Measurements from ENCODE around the gene BCLAF1. TPM values are rescaled to one million over a fixed set of nuclear protein-coding genes. Genes with fewer than 3 reads are reported as not detected.

The BCLAF1 gene
- polyA plus RNA-seq, 1 experiment, result 117 TPM

GRCh38 chr6:136304410-136304809, 14.8 kb upstream of the BCLAF1 start:
- H3K27ac ChIP-seq (ENCODE audit: low read depth, low read length), result no peak overlapping the region
- no peak for DNase-seq (ENCODE audit: low read depth, low spot score)
- POLR2A ChIA-PET, result no interaction called here
- H3K9me3 ChIP-seq (ENCODE audit: control insufficient read depth, insufficient read depth, low read length), result no peaks in the 10 kb centered on the region
- peaks cover 6% of the 10 kb centered on the region for H3K27me3 ChIP-seq (ENCODE audit: control insufficient read depth, insufficient read depth, low read length)
- CTCF ChIA-PET, result no interaction called here
- no peak for TF ChIP-seq CTCF (IDR thresholded peaks at IDR 0.05; ENCODE audit: low read depth, low read length)
- no peak overlapping the region for H3K4me3 ChIP-seq (ENCODE audit: low read depth, low read length)

- no peak overlapping the region for H3K27ac ChIP-seq (ENCODE audit: low read depth, low read length)
- TF ChIP-seq CTCF (IDR thresholded peaks at IDR 0.05; ENCODE audit: low read depth, low read length), result no peak
- POLR2A ChIA-PET, result no interaction called here
- no peak overlapping the region for H3K4me3 ChIP-seq (ENCODE audit: low read depth, low read length)
- peaks cover 5% of the 10 kb centered on the region for H3K27me3 ChIP-seq (ENCODE audit: control insufficient read depth, insufficient read depth, low read length)
- H3K9me3 ChIP-seq (ENCODE audit: control insufficient read depth, insufficient read depth, low read length), result no peaks in the 10 kb centered on the region
- no peak for DNase-seq (ENCODE audit: low read depth, low spot score)
- CTCF ChIA-PET, result no interaction called here
Measured at GRCh38 chr6:136303516-136303915, 13.9 kb upstream of the BCLAF1 start.

- H3K27ac ChIP-seq (ENCODE audit: low read depth, low read length), result no peak overlapping the region
- no peaks in the 10 kb centered on the region; the same call in 1 of the 2 replicates for H3K9me3 ChIP-seq (ENCODE audit: control insufficient read depth, insufficient read depth, low read length)
- TF ChIP-seq CTCF (IDR thresholded peaks at IDR 0.05; ENCODE audit: low read depth, low read length), result no peak
- H3K27me3 ChIP-seq (ENCODE audit: control insufficient read depth, insufficient read depth, low read length), result no peaks in the 10 kb centered on the region
- ChIA-PET POLR2A (no interaction called here), CTCF (no interaction called here)
- H3K4me3 ChIP-seq (ENCODE audit: low read depth, low read length), result no peak overlapping the region
- DNase-seq (ENCODE audit: low read depth, low spot score), result no peak
Measured at GRCh38 chr6:136294621-136295020, 5.0 kb upstream of the BCLAF1 start.

DNA sequence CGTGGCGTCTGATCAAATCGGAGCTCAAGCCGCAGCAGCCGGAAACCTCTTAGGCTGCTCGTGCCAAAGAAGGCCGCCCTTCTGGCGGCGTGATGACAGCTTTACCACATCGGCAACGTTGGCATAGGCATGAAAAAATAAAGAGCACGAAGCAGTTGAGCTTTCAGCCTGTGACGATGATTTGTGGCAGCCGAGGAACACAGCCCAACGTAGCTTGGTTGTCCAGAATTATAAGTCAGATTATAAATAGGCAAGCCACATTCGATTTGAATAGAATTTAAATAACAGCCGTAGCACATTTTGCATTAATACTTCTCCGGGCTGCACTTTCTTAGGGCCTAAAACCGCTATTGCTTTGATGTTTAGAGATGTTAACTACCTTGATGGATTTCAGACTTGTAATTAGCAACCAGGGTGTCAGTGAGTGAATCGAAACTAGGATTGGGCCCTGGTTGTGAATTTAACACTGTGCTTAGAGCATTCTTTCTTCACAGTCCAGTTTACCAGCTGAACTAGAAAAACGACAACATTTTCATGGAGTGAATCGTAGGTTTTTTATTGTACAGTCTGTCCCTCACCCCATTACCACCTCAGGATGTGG, 864 bp upstream of the BCLAF1 start:
- peak overlapping the region; percentile 71 for H3K4me3 ChIP-seq (ENCODE audit: low read depth, low read length)
- CTCF ChIA-PET, result interaction anchor here (0.7 to 1.4 kb wide), 3 partner anchors 27 to 754 kb away, joined by 3 to 9 read pairs (median 4); no protein-coding TSS in a partner anchor
- DNase-seq (ENCODE audit: low read depth, low spot score), result peak; percentile 60
- POLR2A ChIA-PET, result interaction anchor here (0.8 to 2.8 kb wide), 12 partner anchors 9 to 792 kb away, joined by 3 to 24 read pairs (median 4); partner anchors contain the start of genes AHI1, MAP3K5 and MTFR2
- peak overlapping the region; percentile 100 for H3K27ac ChIP-seq (ENCODE audit: low read depth, low read length)
- H3K9me3 ChIP-seq (ENCODE audit: control insufficient read depth, insufficient read depth, low read length), result no peaks in the 10 kb centered on the region; the same call in 1 of the 2 replicates
- H3K27me3 ChIP-seq (ENCODE audit: control insufficient read depth, insufficient read depth, low read length), result no peaks in the 10 kb centered on the region
- no peak for TF ChIP-seq CTCF (IDR thresholded peaks at IDR 0.05; ENCODE audit: low read depth, low read length)

GRCh38 chr6:136289327-136289578, 393 bp downstream of the BCLAF1 start:
- Histone ChIP-seq H3K4me3 (ENCODE audit: low read depth, low read length) (peak overlapping the region; percentile 98), H3K27me3 (ENCODE audit: control insufficient read depth, insufficient read depth, low read length) (no peaks in the 10 kb centered on the region), H3K9me3 (ENCODE audit: control insufficient read depth, insufficient read depth, low read length) (no peaks in the 10 kb centered on the region; the same call in 1 of the 2 replicates), H3K27ac (ENCODE audit: low read depth, low read length) (peak overlapping the region; percentile 100)
- no peak for TF ChIP-seq CTCF (IDR thresholded peaks at IDR 0.05; ENCODE audit: low read depth, low read length)
- ChIA-PET CTCF (interaction anchor here (1.0 to 1.4 kb wide), 4 partner anchors 12 to 753 kb away, joined by 3 to 9 read pairs (median 4); no protein-coding TSS in a partner anchor), POLR2A (interaction anchor here (1.0 to 2.8 kb wide), 10 partner anchors 10 to 791 kb away, joined by 3 to 24 read pairs (median 4); partner anchors contain the start of genes AHI1, MAP3K5 and MTFR2)
- DNase-seq (ENCODE audit: low read depth, low spot score), result peak; percentile 72

Data from AG04450 (cell line).